Superior temporal gyrus (tissue), 1 donor: ENCODE measurements around the gene OAS2.
A peak's percentile ranks its signal among the peaks of the same experiment; 100 is the strongest.
"Not testable (repeated sequence)": the region's sequence is repeated elsewhere in the genome, so short reads cannot be mapped to it uniquely, and the experiment has no call there.

Experiments
- DNase-seq: peaks from one replicate; pipeline ENCODE4 v3.0.0-alpha.2; 2016; ENCODE audit errors: extremely low spot score

The OAS2 gene

GRCh38 chr12:112985642-112986290 is 7.4 kb downstream of the OAS2 start:
- DNase-seq: no peak

GRCh38 chr12:112986291-112986800 is 8.0 kb downstream of the OAS2 start:
- no peak for DNase-seq

DNA sequence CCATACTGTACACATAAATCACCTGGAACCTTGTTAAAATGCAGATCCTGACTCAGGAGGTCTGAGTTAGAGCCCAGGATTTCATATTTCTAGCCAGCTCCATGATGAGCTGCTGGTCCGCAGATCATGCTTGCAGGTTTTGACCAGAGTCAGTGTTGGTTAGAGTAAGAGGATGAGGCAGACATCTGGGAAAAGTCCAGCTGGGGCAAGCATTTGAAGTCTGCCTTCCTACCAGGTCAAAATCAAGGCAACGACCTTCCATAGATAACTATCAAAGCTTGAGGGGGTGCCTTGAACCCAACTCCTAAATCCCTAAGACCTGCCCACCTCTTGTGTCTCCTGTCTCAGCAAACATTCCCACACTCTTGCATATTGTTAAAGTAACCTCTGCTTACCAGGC is 9.2 kb downstream of the OAS2 start:
- no peak for DNase-seq

DNA sequence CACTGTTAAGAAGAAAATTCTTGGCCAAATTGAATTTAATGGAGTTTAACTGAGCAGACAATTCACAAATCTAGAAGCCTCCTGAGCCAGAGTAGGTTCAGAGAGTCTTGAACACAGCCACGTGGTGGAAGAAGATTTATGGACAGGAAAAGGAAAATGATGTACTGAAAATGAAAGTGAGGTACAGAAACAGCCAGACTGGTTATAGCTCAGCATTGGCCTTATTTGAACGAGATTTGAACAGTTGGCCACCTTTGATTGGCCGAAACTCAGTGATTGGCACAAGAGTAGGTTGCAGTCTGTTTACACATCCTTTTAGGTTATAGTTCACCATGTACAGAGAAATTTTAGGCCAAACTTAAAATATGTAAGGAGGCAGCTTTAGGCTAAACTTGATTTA is 9.9 kb downstream of the OAS2 start:
- DNase-seq: no peak

- not testable (repeated sequence) for DNase-seq
These were observed 10.6 kb downstream of the OAS2 start for GRCh38 chr12:112988823-112989385.

- DNase-seq: no peak
These were observed 11.5 kb downstream of the OAS2 start for GRCh38 chr12:112989806-112990205.

DNA sequence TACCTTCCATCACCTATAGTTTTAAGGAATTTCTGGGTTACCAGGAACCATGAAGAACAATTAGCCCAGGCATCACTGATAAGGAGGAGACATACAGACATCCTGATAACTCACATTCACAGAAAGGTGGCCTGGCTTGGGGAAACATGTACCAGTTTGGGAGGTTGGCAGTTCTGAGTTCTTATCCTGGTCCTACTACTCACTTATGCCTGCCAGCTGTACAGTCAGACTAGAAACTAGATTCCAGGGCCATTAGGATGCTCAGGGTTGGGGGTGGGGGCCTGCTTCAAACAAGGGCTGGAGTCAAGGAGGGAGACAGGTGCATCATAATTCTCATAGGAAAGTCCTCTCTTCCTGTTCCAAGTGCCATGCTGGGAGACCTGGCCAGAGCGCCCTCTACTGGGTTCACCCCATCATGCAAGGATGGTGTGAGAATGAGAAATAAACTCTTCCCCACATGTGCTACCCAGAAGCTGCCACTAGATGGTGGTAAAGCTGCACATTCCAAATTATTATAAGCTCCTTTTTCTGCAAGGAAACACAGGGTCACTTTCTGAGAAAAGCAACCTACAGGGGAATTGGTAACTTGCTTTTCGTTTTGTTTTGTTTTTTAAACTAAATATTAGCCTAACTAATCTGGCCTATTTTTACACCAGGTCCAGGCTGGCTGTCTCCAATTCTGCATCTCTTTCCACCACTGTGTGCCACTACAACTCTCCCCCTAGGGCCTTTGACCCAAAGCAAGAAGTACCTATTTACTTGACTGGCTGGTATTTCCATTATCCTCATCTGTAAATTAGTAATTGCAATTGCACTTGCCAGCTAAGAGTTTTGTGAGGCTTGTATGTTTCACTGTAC is 14.5 kb downstream of the OAS2 start:
- DNase-seq: peak; percentile 76

GRCh38 chr12:112995008-112995407 is 16.7 kb downstream of the OAS2 start:
- no peak for DNase-seq

- DNase-seq: no peak
These were observed 18.2 kb downstream of the OAS2 start for GRCh38 chr12:112996501-112996900.

DNA sequence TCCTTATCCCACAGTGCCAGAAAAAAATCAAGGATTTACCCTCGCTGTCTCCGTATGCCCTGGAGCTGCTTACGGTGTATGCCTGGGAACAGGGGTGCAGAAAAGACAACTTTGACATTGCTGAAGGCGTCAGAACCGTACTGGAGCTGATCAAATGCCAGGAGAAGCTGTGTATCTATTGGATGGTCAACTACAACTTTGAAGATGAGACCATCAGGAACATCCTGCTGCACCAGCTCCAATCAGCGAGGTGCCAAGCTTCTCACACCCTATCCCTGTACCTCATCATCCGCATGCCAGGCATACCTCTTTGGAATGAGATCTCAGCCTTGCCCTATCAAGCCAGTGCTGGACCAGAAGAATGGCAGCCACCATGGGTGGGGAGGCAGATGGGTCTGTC is 19.2 kb downstream of the OAS2 start:
- DNase-seq: no peak

DNA sequence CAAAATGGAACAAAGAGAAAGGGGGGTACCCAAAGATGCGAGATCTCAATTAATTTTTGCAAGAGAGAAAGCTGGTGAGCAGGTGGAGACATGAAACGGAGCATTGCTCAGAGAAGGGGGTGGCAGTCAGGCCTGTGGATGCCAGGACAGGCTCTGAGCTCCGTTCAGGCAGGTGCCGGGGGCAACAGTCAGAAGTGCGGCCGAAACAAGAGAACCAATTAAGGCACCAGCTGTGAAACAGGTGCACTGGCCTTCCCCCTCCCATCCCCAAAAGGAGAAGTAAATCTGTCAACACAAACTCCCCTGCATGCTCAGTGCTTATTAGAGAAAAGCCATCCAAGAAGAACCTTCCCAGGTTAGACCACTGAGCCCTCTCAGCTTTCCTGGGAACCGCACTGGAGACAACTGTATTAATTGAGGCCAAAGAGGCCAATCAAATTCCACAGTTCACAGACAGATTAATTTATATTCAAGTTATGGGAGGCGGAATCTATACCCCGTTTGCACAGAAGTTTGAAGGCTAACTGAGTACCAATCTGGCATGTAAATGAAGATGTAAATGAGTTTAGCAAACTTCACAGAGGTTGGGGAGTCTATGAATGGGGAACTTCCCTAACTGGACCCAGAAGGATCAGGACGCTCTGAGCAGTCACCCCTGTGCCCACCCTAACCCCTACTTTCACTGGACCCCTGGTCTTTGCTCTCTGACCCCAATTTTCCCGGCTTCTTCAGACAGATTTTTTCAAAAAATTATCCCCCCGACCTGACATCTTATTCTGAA is 20.9 kb downstream of the OAS2 start:
- no peak for DNase-seq

DNA sequence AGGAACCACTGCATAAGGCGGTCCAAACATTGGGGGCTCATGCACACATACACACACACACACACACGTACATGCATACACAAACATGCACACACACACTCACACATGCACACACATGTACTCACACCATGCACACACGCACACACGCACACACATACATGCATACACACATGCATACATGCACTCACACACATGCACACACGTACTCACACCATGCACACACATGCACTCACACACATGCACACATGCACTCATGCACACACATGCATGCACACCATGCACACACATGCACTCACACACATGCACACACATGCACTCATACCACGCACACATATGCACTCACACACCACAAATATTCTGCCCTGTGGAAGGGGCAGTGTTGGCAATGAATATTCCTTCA is 22.1 kb downstream of the OAS2 start:
- no peak for DNase-seq

- DNase-seq: no peak
These were observed 23.8 kb downstream of the OAS2 start for GRCh38 chr12:113002155-113002554.

- no peak for DNase-seq
These were observed 24.4 kb downstream of the OAS2 start for GRCh38 chr12:113002676-113003075.

DNA sequence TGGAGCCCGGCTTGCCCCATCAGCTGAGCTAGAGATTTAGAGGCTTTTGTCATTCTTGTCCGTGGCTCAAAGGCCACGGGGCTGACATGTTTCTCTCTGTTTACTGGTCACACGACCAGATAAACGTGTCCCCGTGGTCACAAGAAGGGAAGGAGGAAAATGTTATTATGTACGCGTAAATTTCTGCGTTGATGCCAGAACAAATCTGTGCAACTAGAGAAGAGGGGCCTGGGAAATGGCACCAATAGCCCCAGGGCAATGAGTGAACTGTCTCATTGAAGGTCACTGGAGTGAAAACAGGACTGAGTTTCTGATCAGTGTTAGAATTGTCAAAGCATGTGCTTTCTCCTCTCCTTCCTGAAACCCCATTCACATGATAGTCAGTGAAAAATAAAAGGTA is 25.3 kb downstream of the OAS2 start:
- no peak for DNase-seq

DNA sequence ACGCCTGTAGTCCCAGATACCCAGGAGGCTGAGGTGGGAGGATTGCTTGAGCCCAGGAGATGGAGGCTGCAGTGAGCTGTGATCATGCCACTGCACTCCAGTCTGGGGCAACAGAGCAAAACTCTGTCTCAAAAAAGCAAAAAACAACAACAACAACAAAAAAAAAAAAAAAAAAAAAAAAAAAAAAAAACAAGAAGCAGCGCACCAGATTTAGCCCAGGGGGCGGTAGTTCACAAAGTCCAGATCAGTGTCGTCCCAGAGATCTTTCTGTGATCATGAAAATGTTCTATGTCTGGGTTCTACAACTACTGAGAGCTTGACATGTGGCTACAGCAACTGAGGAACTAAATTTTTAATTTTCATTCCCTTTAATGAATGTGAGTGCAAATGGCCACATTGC is 27.4 kb downstream of the OAS2 start:
- DNase-seq: no peak

DNA sequence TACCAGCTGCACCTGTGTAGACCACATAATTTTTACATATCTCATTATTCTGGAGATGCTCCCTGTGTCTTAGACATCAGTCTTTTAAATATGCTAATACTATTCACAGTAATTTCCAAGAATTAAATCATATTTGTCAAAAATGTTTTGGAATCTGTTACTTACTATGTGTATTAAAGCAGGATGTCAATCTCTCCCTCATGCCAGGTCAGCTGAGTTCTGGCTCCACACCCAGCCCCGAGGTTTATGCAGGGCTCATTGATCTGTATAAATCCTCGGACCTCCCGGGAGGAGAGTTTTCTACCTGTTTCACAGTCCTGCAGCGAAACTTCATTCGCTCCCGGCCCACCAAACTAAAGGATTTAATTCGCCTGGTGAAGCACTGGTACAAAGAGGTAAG is 27.9 kb downstream of the OAS2 start:
- DNase-seq: no peak

DNA sequence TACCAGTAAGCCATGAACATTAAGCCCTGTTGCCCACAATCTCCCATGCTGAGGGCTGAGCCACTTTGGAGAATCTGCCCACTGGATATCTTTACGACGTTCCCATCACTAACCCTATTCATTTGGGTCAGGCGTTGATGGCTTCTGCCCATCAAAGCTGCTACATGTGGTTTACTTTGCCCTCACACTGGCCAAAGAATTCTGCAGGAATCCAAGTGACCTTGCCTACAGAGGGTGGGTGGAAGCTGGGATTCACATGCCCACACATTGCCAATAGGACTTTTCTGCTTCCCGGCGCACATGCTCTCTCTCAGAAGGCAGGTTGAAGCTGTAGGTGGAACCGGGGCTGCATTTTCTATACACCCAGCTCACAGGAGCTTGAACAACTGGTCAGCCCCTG is 28.3 kb downstream of the OAS2 start:
- DNase-seq: no peak

GRCh38 chr12:113007166-113007565 is 28.8 kb downstream of the OAS2 start:
- no peak for DNase-seq

- DNase-seq: no peak
These were observed 32.4 kb downstream of the OAS2 start for GRCh38 chr12:113010701-113011100.

DNA sequence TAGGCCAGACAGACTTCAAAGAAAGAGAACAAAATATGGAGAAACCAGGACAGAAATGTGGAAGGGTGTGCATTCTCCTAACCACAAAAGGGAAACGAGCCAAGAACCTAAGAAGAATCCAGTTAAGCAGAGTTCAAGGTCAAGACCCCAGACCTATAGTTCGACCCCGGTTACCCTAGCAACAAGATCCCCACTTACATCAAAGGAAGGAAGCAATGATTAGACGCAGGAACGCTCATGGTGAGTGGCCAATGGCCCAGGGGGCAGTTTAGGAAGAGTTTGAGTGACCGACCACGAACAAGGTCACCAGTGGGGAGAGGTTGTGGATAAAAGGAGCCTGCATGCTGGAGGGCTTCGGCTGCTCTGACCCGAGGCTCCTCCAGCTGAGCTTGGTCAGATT is 36.2 kb downstream of the OAS2 start:
- DNase-seq: no peak

DNA sequence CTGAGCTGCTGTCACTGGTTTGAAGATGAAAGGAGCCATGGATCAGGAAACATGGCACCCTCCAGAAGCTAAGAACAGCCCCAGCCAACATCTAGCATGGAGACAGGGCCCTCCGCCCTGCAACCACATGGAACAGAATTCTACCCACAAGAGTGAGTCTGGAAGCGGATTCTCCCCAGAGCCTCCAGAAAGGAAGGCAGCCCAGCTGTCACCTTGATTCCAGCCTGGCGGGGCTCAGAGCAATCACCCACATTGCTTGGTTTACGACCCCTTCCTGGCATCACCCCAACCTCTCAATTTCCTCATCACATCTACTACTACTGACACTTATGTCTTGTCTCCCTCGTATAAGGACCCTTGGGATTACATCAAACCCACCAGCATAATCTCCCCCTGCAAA is 38.5 kb downstream of the OAS2 start:
- DNase-seq: no peak
